ENCODE data around the gene SUSD3.

DNA sequence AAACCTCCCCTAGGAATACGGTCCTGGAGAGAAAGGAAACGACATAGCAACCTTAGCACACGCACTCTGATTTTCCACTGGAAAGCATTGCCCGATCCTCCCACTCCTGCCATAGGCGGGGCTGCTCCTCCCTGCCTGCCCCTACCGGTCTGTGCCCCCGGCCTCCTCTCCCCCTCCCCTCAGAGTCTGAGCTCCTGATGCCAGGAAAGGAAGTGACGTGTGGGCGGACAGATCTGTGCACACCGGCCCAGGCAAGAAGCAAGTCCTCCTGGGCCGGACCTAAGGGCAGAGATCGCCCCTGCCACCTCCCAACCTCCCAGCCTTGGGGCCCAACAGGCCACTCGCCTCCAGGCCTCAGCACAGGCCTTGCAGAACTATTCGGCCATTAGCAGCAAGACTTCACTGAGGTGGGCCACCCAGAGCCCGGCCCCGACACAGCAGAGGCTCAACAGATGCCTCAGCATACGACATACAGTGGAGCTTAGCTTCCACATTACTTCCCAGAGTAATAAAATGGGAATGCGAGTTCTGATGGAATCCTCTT is 68.4 kb downstream of the SUSD3 start:
- TF ChIP-seq, protein P1, sequence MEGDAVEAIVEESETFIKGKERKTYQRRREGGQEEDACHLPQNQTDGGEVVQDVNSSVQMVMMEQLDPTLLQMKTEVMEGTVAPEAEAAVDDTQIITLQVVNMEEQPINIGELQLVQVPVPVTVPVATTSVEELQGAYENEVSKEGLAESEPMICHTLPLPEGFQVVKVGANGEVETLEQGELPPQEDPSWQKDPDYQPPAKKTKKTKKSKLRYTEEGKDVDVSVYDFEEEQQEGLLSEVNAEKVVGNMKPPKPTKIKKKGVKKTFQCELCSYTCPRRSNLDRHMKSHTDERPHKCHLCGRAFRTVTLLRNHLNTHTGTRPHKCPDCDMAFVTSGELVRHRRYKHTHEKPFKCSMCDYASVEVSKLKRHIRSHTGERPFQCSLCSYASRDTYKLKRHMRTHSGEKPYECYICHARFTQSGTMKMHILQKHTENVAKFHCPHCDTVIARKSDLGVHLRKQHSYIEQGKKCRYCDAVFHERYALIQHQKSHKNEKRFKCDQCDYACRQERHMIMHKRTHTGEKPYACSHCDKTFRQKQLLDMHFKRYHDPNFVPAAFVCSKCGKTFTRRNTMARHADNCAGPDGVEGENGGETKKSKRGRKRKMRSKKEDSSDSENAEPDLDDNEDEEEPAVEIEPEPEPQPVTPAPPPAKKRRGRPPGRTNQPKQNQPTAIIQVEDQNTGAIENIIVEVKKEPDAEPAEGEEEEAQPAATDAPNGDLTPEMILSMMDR (IDR thresholded peaks at IDR 0.05), result no peak
- no peak for TF ChIP-seq POLR2A (IDR thresholded peaks at IDR 0.05)
